ENCODE results near the gene ENTREP1.
"Not testable (repeated sequence)": the region's sequence is repeated elsewhere in the genome, so short reads cannot be mapped to it uniquely, and the experiment has no call there.

ENTREP1 gene

DNA sequence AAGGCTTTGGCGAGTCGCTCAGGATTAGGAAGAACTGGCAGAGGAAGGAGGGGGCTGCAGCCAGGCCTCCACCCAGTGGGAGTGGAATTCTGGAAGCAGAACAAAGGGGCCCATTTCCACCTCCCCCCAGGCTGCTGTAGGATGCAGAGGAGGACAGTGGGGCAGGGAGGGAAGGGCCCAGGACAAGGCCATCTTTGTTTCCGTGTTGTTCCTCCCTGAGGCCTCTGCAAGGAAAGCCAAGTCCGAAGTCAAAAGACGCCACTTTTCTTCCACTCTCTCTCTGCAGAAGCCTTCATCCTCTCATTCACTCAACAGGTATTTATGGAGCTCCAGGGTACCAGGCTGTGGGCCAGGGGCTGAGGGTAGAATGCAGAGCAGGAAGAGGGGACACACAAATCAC lies 70.7 kb downstream of the ENTREP1 start:
- H3K4me3 ChIP-seq (replicated peaks; ENCODE audit: low read depth, low read length), result no peak overlapping the region
- TF ChIP-seq, protein P1, sequence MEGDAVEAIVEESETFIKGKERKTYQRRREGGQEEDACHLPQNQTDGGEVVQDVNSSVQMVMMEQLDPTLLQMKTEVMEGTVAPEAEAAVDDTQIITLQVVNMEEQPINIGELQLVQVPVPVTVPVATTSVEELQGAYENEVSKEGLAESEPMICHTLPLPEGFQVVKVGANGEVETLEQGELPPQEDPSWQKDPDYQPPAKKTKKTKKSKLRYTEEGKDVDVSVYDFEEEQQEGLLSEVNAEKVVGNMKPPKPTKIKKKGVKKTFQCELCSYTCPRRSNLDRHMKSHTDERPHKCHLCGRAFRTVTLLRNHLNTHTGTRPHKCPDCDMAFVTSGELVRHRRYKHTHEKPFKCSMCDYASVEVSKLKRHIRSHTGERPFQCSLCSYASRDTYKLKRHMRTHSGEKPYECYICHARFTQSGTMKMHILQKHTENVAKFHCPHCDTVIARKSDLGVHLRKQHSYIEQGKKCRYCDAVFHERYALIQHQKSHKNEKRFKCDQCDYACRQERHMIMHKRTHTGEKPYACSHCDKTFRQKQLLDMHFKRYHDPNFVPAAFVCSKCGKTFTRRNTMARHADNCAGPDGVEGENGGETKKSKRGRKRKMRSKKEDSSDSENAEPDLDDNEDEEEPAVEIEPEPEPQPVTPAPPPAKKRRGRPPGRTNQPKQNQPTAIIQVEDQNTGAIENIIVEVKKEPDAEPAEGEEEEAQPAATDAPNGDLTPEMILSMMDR (IDR thresholded peaks at IDR 0.05; ENCODE audit: low read depth, low read length, missing control alignments), result no peak

DNA sequence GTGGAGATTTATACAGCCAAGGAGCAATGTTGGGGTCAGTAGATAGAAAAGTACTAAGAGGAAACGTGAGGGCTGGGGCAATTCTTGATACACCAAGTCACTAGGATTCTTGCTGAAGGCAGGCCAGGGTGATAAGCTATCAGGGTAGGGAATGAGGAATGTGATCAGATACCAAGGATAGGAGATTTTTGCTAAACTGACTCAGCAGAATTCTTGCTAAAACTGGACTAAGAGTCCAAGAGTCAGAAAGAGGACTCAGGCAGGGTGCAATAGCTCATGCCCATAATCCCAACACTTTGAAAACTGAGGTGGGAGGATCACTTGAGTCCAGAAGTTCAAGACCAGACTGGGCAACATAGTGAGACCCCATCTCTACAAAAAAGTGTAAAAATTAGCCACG lies 71.7 kb downstream of the ENTREP1 start:
- no peak overlapping the region for H3K4me3 ChIP-seq (replicated peaks; ENCODE audit: low read depth, low read length)
- no peak for DNase-seq (ENCODE audit: extremely low read depth, low read depth)
- TF ChIP-seq, protein P1 (IDR thresholded peaks at IDR 0.05; ENCODE audit: low read depth, low read length, missing control alignments), result no peak

More for the DNA sequence above, 70.7 kb downstream of the ENTREP1 start:
- DNase-seq (ENCODE audit: extremely low read depth, low read depth), result no peak

DNA sequence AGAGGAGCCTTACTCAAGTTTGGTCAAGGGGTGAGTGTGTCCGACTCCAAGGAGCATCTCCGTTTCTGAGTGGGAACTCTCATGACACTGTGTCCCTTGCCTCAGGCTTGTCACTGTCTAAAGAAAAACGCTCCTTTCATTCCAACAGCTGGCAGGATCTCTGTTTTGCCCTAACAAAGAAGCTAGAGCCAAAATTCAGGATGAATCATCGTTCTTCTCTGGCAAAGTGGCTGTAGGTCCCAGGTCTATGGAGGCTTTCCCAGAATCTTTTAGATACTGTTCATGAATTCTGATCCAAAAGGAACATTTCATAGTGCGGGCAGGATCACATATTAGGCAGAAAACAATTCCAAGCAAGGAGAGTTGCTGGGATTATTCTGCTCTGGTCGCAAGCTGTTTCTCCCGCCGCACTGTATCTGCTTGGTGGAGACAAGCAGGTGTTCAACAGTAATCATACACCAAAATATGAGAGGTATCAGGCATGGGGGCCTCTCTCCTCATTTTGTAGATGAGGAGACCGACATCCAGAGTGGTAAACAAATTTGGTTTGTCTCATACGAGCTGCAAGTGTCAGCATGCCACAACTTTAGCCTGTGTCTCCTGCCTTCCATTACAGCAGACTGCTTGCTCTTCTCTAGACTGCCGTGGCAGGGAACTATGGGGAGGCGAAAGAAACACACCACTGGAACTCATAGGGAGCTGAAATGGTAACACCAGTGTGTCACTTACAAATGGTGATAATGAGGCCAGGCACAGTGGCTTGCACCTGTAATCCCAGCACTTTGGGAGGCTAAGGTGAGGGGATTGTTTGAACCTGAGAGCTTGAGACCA lies 72.6 kb downstream of the ENTREP1 start:
- DNase-seq (ENCODE audit: extremely low read depth, low read depth), result no peak
- TF ChIP-seq, protein P1 (IDR thresholded peaks at IDR 0.05; ENCODE audit: low read depth, low read length, missing control alignments), result no peak
- H3K4me3 ChIP-seq (replicated peaks; ENCODE audit: low read depth, low read length), result no peak overlapping the region

DNA sequence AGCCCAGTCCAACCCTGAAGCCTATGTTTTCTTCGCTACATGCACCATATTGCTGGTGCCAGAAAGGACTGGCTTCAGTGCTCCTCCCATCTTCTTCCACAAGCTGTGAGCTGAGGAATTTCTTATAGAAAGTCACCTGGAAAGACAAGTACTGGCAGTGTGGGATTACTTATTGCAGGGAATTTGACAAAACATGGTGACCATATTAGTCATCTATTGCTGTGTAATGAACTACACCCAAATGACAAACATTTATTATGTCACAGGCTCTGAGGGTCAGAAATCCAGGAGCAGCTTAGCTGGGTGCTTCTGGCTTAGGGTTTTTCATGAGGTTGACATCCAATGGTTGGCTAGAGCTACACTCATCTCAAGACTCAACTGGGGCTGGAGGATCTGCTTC lies 75.5 kb downstream of the ENTREP1 start:
- no peak for DNase-seq (ENCODE audit: extremely low read depth, low read depth)
- TF ChIP-seq, protein P1 (IDR thresholded peaks at IDR 0.05; ENCODE audit: low read depth, low read length, missing control alignments), result no peak
- H3K4me3 ChIP-seq (replicated peaks; ENCODE audit: low read depth, low read length), result no peak overlapping the region

DNA sequence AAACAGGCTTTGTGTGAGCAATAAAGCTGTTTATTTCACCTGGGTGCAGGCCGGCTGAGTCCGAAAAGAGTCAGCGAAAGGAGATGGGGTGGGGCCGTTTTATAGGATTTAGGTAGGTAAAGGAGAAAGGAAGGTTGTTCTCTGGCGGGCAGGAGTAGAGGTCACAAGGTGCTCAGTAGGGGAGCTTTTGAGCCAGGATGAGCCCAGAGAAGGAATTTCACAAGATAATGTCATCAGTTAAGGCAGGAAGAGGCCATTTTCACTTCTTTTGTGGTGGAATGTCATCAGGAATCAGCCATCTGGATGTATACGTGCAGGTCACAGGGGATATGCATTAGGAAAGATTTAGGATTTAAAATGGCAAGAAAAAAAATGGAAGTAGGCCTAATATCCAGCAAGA lies 84.9 kb downstream of the ENTREP1 start:
- not testable (repeated sequence) for H3K4me3 ChIP-seq (replicated peaks; ENCODE audit: low read depth, low read length); DNase-seq (ENCODE audit: extremely low read depth, low read depth)

DNA sequence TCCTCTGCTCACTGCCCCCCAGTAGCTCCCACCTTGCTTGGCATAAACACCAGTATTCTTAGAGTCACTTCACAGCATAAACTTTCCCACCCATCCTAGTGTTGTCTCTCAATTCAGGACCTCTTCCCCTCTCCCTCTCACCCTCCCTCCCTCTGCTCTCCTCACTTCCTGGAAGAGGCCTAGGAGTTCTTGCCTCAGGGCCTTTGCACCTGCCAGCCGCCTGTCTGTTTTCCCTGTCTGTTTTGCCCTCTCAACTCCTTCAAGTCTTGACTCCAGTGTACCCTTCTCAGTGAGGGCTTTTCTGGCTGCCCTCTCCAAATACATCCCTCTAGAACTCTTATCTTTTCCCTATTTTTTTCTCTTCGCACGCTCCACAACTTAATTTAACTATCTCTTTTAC lies 86.2 kb downstream of the ENTREP1 start:
- TF ChIP-seq, protein P1 (IDR thresholded peaks at IDR 0.05; ENCODE audit: low read depth, low read length, missing control alignments), result no peak
- no peak overlapping the region for H3K4me3 ChIP-seq (replicated peaks; ENCODE audit: low read depth, low read length)
- no peak for DNase-seq (ENCODE audit: extremely low read depth, low read depth)

DNA sequence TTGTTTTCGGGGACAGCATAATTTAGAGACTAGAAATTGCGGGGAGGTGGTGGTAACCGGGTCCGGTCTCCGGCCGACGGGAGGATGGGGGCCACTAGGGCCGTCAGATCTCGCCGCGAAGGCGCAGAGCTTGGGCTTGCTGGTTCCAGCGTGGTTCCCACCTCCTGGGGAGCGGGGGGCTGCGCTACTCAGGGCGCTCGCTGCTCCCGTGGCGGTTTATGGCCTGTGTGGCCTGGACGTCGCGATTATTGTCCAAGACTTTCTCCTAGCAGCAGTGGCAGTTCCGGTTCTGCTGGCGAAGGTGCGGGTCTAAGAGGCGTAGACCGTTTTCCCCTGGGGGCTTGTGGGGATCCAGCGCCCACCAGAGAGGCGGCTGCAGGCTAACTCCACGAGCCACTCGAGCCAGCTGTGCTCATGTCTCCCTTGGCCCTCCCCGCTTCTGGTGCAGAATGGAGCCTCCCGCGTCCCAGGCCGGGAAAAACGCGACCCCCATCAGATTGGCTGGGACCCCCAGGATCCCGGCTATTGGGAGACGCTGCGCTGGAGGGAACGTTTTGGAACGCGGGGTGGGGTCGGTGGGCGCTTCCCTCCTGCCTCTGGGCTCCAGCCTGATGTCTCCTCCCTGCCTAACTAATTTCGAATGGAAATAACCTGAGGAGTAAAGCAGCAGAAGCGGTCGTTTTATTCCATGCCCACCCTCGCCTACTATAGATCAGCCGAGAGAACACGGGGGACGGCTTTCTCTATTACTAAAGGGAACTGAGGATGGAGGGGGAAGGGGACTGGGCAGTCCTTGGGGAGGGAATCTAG lies 87.1 kb downstream of the ENTREP1 start:
- DNase-seq (ENCODE audit: extremely low read depth, low read depth), result no peak
- TF ChIP-seq, protein P1 (IDR thresholded peaks at IDR 0.05; ENCODE audit: low read depth, low read length, missing control alignments), result no peak
- no peak overlapping the region for H3K4me3 ChIP-seq (replicated peaks; ENCODE audit: low read depth, low read length)
